Lower leg skin (tissue), 3 donors: ENCODE measurements around the gene MCM3AP.

ENCODE experiments used
- CTCF ChIP-seq, 3 donors: fragments of 450-650 bp; IDR thresholded peaks; one replicate each; pipeline ENCODE4 v1.5.1; 2016; ENCODE audit warnings: antibody characterized with exemption in 3 of 3, mild to moderate bottlenecking in 3 of 3, moderate library complexity in 2 of 3
- POLR2A ChIP-seq, 2 donors: fragments of 450-650 bp; IDR thresholded peaks; one replicate each; pipeline ENCODE4 v1.6.1; 2016 to 2017; ENCODE audit warnings: antibody characterized with exemption in 2 of 2, mild to moderate bottlenecking in 1 of 2, moderate library complexity in 1 of 2

DNA sequence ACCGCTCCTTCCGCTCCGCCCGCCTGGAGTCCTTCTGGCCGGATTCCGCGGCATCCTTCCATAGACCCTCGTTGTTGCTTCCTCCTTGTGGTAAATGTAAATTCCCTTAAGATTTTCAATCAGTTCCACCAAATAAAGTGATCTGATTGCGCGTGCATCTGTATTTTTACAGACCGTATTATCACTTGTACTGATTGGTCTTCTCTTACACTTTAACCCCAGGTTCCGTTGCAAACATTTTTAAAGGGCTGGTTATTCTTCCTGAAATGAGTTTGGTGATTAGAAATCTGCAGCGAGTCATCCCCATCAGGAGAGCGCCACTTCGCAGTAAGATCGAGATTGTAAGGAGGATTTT is 1.2 kb upstream of the MCM3AP start:
- TF ChIP-seq POLR2A (IDR thresholded peaks at IDR 0.05): no peak
- TF ChIP-seq CTCF (IDR thresholded peaks at IDR 0.05): no peak
